Measurements from ENCODE around the gene HSPA12A.
"Not testable (repeated sequence)": the region's sequence is repeated elsewhere in the genome, so short reads cannot be mapped to it uniquely, and the experiment has no call there.

HSPA12A gene

GRCh38 chr10:116715839-116716377, 26.5 kb downstream of the HSPA12A start:
- DNase-seq, result no peak
- POLR2A ChIA-PET, result no interaction called here
- no peaks in the 10 kb centered on the region for H3K9me3 ChIP-seq (ENCODE audit: control extremely low read depth in 1 of 5, control insufficient read depth in 4 of 5, insufficient read depth in 2 of 5, low read depth in 1 of 5, low read length in 4 of 5)
- no peaks in the 10 kb centered on the region for H3K36me3 ChIP-seq (ENCODE audit: control insufficient read depth in 4 of 4, insufficient read depth in 4 of 4, low read length in 3 of 4)
- H3K4me1 ChIP-seq (ENCODE audit: control extremely low read depth in 1 of 4, control insufficient read depth in 4 of 4, insufficient read depth in 4 of 4, low read length in 3 of 4), result no peaks in the 10 kb centered on the region
- H3K27ac ChIP-seq (ENCODE audit: insufficient read depth in 1 of 2, low read depth in 1 of 2, low read length in 2 of 2, poor library complexity in 1 of 2, severe bottlenecking in 2 of 2), result no peak overlapping the region
- peaks cover 4 to 19% (median 11%) of the 10 kb centered on the region in 5 experiments for H3K27me3 ChIP-seq (replicated peaks in 2 of 5; ENCODE audit: control insufficient read depth in 4 of 5, insufficient read depth in 5 of 5, low read length in 4 of 5)
- H3K4me3 ChIP-seq (ENCODE audit: control insufficient read depth in 1 of 7, extremely low read depth in 1 of 7, insufficient read depth in 4 of 7, low read depth in 2 of 7, low read length in 6 of 7), result no peak overlapping the region
- CTCF ChIA-PET, result interaction anchor here (0.6 kb wide), 1 partner anchor 32 kb away, joined by 3 read pairs; no protein-coding TSS in a partner anchor
- WGBS (ENCODE audit: insufficient coverage), result 93% methylated on average over 3 of the region's 4 CpGs

- no peaks in the 10 kb centered on the region for H3K4me1 ChIP-seq (ENCODE audit: control extremely low read depth in 1 of 4, control insufficient read depth in 4 of 4, insufficient read depth in 4 of 4, low read length in 3 of 4)
- peaks cover 4 to 15% (median 8%) of the 10 kb centered on the region in 5 experiments for H3K27me3 ChIP-seq (replicated peaks in 2 of 5; ENCODE audit: control insufficient read depth in 4 of 5, insufficient read depth in 5 of 5, low read length in 4 of 5)
- H3K27ac ChIP-seq (ENCODE audit: insufficient read depth in 1 of 2, low read depth in 1 of 2, low read length in 2 of 2, poor library complexity in 1 of 2, severe bottlenecking in 2 of 2), result no peak overlapping the region
- H3K36me3 ChIP-seq (ENCODE audit: control insufficient read depth in 4 of 4, insufficient read depth in 4 of 4, low read length in 3 of 4), result no peaks in the 10 kb centered on the region
- DNase-seq, result no peak
- H3K9me3 ChIP-seq (ENCODE audit: control extremely low read depth in 1 of 5, control insufficient read depth in 4 of 5, insufficient read depth in 2 of 5, low read depth in 1 of 5, low read length in 4 of 5), result no peaks in the 10 kb centered on the region
- no peak overlapping the region for H3K4me3 ChIP-seq (ENCODE audit: control insufficient read depth in 1 of 7, extremely low read depth in 1 of 7, insufficient read depth in 4 of 7, low read depth in 2 of 7, low read length in 6 of 7)
- CTCF ChIA-PET, result interaction anchor here (0.6 kb wide), 1 partner anchor 32 kb away, joined by 3 read pairs; no protein-coding TSS in a partner anchor
- POLR2A ChIA-PET, result no interaction called here
- WGBS (ENCODE audit: insufficient coverage), result 97% methylated on average over 3 of the region's 4 CpGs
Observed at GRCh38 chr10:116715341-116715740, 27.0 kb downstream of the HSPA12A start.

- Histone ChIP-seq H3K27me3 (replicated peaks in 2 of 5; ENCODE audit: control insufficient read depth in 4 of 5, insufficient read depth in 5 of 5, low read length in 4 of 5) (peaks cover 3 to 14% (median 6%) of the 10 kb centered on the region in 5 experiments), H3K4me1 (ENCODE audit: control extremely low read depth in 1 of 4, control insufficient read depth in 4 of 4, insufficient read depth in 4 of 4, low read length in 3 of 4) (no peaks in the 10 kb centered on the region), H3K9me3 (ENCODE audit: control extremely low read depth in 1 of 5, control insufficient read depth in 4 of 5, insufficient read depth in 2 of 5, low read depth in 1 of 5, low read length in 4 of 5) (no peaks in the 10 kb centered on the region), H3K27ac (ENCODE audit: insufficient read depth in 1 of 2, low read depth in 1 of 2, low read length in 2 of 2, poor library complexity in 1 of 2, severe bottlenecking in 2 of 2) (no peak overlapping the region), H3K36me3 (ENCODE audit: control insufficient read depth in 4 of 4, insufficient read depth in 4 of 4, low read length in 3 of 4) (no peaks in the 10 kb centered on the region), H3K4me3 (ENCODE audit: control insufficient read depth in 1 of 7, extremely low read depth in 1 of 7, insufficient read depth in 4 of 7, low read depth in 2 of 7, low read length in 6 of 7) (no peak overlapping the region)
- DNase-seq, result no peak
- ChIA-PET CTCF (no interaction called here), POLR2A (interaction anchor here (0.6 kb wide), 1 partner anchor 81 kb away, joined by 3 read pairs; no protein-coding TSS in a partner anchor)
- 100% methylated on average over 1 of the region's 1 CpG for WGBS (ENCODE audit: insufficient coverage)
Observed at GRCh38 chr10:116713846-116714245, 28.5 kb downstream of the HSPA12A start.

- no peaks in the 10 kb centered on the region for H3K36me3 ChIP-seq (ENCODE audit: control insufficient read depth in 4 of 4, insufficient read depth in 4 of 4, low read length in 3 of 4)
- CTCF ChIA-PET, result no interaction called here
- no peaks in the 10 kb centered on the region for H3K4me1 ChIP-seq (ENCODE audit: control extremely low read depth in 1 of 4, control insufficient read depth in 4 of 4, insufficient read depth in 4 of 4, low read length in 3 of 4)
- WGBS (ENCODE audit: insufficient coverage), result no CpG with 5 or more reads among the region's 2 CpGs
- H3K27ac ChIP-seq (ENCODE audit: insufficient read depth in 1 of 2, low read depth in 1 of 2, low read length in 2 of 2, poor library complexity in 1 of 2, severe bottlenecking in 2 of 2), result no peak overlapping the region
- no peak overlapping the region for H3K4me3 ChIP-seq (ENCODE audit: control insufficient read depth in 1 of 7, extremely low read depth in 1 of 7, insufficient read depth in 4 of 7, low read depth in 2 of 7, low read length in 6 of 7)
- DNase-seq, result no peak
- POLR2A ChIA-PET, result no interaction called here
- no peaks in the 10 kb centered on the region for H3K9me3 ChIP-seq (ENCODE audit: control extremely low read depth in 1 of 5, control insufficient read depth in 4 of 5, insufficient read depth in 2 of 5, low read depth in 1 of 5, low read length in 4 of 5)
- H3K27me3 ChIP-seq (replicated peaks in 2 of 5; ENCODE audit: control insufficient read depth in 4 of 5, insufficient read depth in 5 of 5, low read length in 4 of 5), result peaks cover 3 to 8% (median 6%) of the 10 kb centered on the region in 5 experiments
Observed at GRCh38 chr10:116712989-116713543, 29.3 kb downstream of the HSPA12A start.

- H3K4me3 ChIP-seq (ENCODE audit: control insufficient read depth in 1 of 7, extremely low read depth in 1 of 7, insufficient read depth in 4 of 7, low read depth in 2 of 7, low read length in 6 of 7), result no peak overlapping the region
- H3K9me3 ChIP-seq (ENCODE audit: control extremely low read depth in 1 of 5, control insufficient read depth in 4 of 5, insufficient read depth in 2 of 5, low read depth in 1 of 5, low read length in 4 of 5), result no peaks in the 10 kb centered on the region
- no peaks in the 10 kb centered on the region for H3K4me1 ChIP-seq (ENCODE audit: control extremely low read depth in 1 of 4, control insufficient read depth in 4 of 4, insufficient read depth in 4 of 4, low read length in 3 of 4)
- CTCF ChIA-PET, result no interaction called here
- 83% methylated on average over 2 of the region's 3 CpGs for WGBS (ENCODE audit: insufficient coverage)
- H3K27ac ChIP-seq (ENCODE audit: insufficient read depth in 1 of 2, low read depth in 1 of 2, low read length in 2 of 2, poor library complexity in 1 of 2, severe bottlenecking in 2 of 2), result no peak overlapping the region
- peaks cover 3 to 6% (median 5%) of the 10 kb centered on the region in 5 experiments for H3K27me3 ChIP-seq (replicated peaks in 2 of 5; ENCODE audit: control insufficient read depth in 4 of 5, insufficient read depth in 5 of 5, low read length in 4 of 5)
- no peak for DNase-seq
- POLR2A ChIA-PET, result no interaction called here
- no peaks in the 10 kb centered on the region for H3K36me3 ChIP-seq (ENCODE audit: control insufficient read depth in 4 of 4, insufficient read depth in 4 of 4, low read length in 3 of 4)
Observed at GRCh38 chr10:116712519-116712918, 29.8 kb downstream of the HSPA12A start.

GRCh38 chr10:116711803-116712202, 30.6 kb downstream of the HSPA12A start:
- 97% methylated on average over 6 of the region's 10 CpGs for WGBS (ENCODE audit: insufficient coverage)
- H3K27me3 ChIP-seq (replicated peaks in 2 of 5; ENCODE audit: control insufficient read depth in 4 of 5, insufficient read depth in 5 of 5, low read length in 4 of 5); CTCF ChIA-PET: not testable (repeated sequence)

GRCh38 chr10:116710076-116710475, 32.3 kb downstream of the HSPA12A start:
- peaks cover 0 to 6% (median 5%) of the 10 kb centered on the region in 5 experiments for H3K27me3 ChIP-seq (replicated peaks in 2 of 5; ENCODE audit: control insufficient read depth in 4 of 5, insufficient read depth in 5 of 5, low read length in 4 of 5)
- no peak overlapping the region for H3K4me3 ChIP-seq (ENCODE audit: control insufficient read depth in 1 of 7, extremely low read depth in 1 of 7, insufficient read depth in 4 of 7, low read depth in 2 of 7, low read length in 6 of 7)
- H3K36me3 ChIP-seq (ENCODE audit: control insufficient read depth in 4 of 4, insufficient read depth in 4 of 4, low read length in 3 of 4), result no peaks in the 10 kb centered on the region
- no peaks in the 10 kb centered on the region for H3K4me1 ChIP-seq (ENCODE audit: control extremely low read depth in 1 of 4, control insufficient read depth in 4 of 4, insufficient read depth in 4 of 4, low read length in 3 of 4)
- POLR2A ChIA-PET, result no interaction called here
- H3K27ac ChIP-seq (ENCODE audit: insufficient read depth in 1 of 2, low read depth in 1 of 2, low read length in 2 of 2, poor library complexity in 1 of 2, severe bottlenecking in 2 of 2), result no peak overlapping the region
- no peaks in the 10 kb centered on the region for H3K9me3 ChIP-seq (ENCODE audit: control extremely low read depth in 1 of 5, control insufficient read depth in 4 of 5, insufficient read depth in 2 of 5, low read depth in 1 of 5, low read length in 4 of 5)
- no peak for DNase-seq
- CTCF ChIA-PET, result no interaction called here
- 100% methylated on average over 4 of the region's 4 CpGs for WGBS (ENCODE audit: insufficient coverage)

More at GRCh38 chr10:116711803-116712202, 30.6 kb downstream of the HSPA12A start:
- H3K4me3 ChIP-seq (ENCODE audit: control insufficient read depth in 1 of 7, extremely low read depth in 1 of 7, insufficient read depth in 4 of 7, low read depth in 2 of 7, low read length in 6 of 7); H3K36me3 ChIP-seq (ENCODE audit: control insufficient read depth in 4 of 4, insufficient read depth in 4 of 4, low read length in 3 of 4); POLR2A ChIA-PET; H3K27ac ChIP-seq (ENCODE audit: insufficient read depth in 1 of 2, low read depth in 1 of 2, low read length in 2 of 2, poor library complexity in 1 of 2, severe bottlenecking in 2 of 2); DNase-seq; H3K4me1 ChIP-seq (ENCODE audit: control extremely low read depth in 1 of 4, control insufficient read depth in 4 of 4, insufficient read depth in 4 of 4, low read length in 3 of 4); H3K9me3 ChIP-seq (ENCODE audit: control extremely low read depth in 1 of 5, control insufficient read depth in 4 of 5, insufficient read depth in 2 of 5, low read depth in 1 of 5, low read length in 4 of 5): not testable (repeated sequence)

Data from common myeloid progenitor, CD34-positive (primary cell).